Liver (tissue), 9 donors: ENCODE measurements around the gene PMP22. TPM values are rescaled to one million over a fixed set of nuclear protein-coding genes. Genes with fewer than 3 reads are reported as not detected.

Experiments used
- DNase-seq: peaks from one replicate; pipeline ENCODE4 v3.0.0-alpha.2; 2017; ENCODE audit warnings: low spot score
- H3K27ac ChIP-seq, 2 donors: one replicate each; pipeline ENCODE4 v1.7.0; 2013; ENCODE audit warnings: inconsistent platforms in 2 of 2, low read length in 2 of 2, control low read depth in 1 of 2, low read depth in 1 of 2, mild to moderate bottlenecking in 1 of 2
- H3K27me3 ChIP-seq, 4 donors: one replicate each; pipeline versions ENCODE4 v1.6.1 to v1.7.0; 2013; ENCODE audit warnings: low read length in 3 of 4, inconsistent platforms in 1 of 4, mild to moderate bottlenecking in 1 of 4, moderate library complexity in 1 of 4; ENCODE audit not compliant: control insufficient read depth in 4 of 4, insufficient read depth in 4 of 4
- H3K36me3 ChIP-seq, 4 donors: one replicate each; pipeline versions ENCODE4 v1.6.1 to v1.7.0; 2013; ENCODE audit warnings: low read length in 3 of 4, mild to moderate bottlenecking in 3 of 4, low read depth in 1 of 4, moderate library complexity in 1 of 4; ENCODE audit not compliant: control insufficient read depth in 4 of 4, insufficient read depth in 3 of 4
- H3K4me1 ChIP-seq, 4 donors: one replicate each; pipeline versions ENCODE4 v1.6.1 to v1.7.0; 2013; ENCODE audit warnings: low read length in 3 of 4, mild to moderate bottlenecking in 3 of 4, moderate library complexity in 1 of 4; ENCODE audit not compliant: control insufficient read depth in 4 of 4, insufficient read depth in 4 of 4
- H3K4me3 ChIP-seq, 3 donors: one replicate each; pipeline versions ENCODE4 v1.6.1 to v1.7.0; 2013; ENCODE audit warnings: low read length in 3 of 3, control low read depth in 1 of 3, low read depth in 1 of 3, mild to moderate bottlenecking in 1 of 3
- H3K9ac ChIP-seq, 2 donors: one replicate each; pipeline ENCODE4 v1.7.0; 2013; ENCODE audit warnings: low read length in 2 of 2, mild to moderate bottlenecking in 2 of 2, moderate library complexity in 2 of 2, control low read depth in 1 of 2, low read depth in 1 of 2
- H3K9me3 ChIP-seq, 4 donors: one replicate each; pipeline versions ENCODE4 v1.6.1 to v1.7.0; 2013; ENCODE audit warnings: low read length in 3 of 4; ENCODE audit not compliant: control insufficient read depth in 4 of 4
- EGR1 ChIP-seq, 2 donors: IDR thresholded peaks; 2 replicates each; pipeline ENCODE4 v1.6.1; 2016 to 2018; ENCODE audit warnings: antibody characterized with exemption in 2 of 2, low read depth in 2 of 2
- FOXA1 ChIP-seq: IDR thresholded peaks from 2 replicates; pipeline ENCODE4 v1.6.1; 2016; ENCODE audit warnings: antibody characterized with exemption
- FOXA2 ChIP-seq: IDR thresholded peaks from 2 replicates; pipeline ENCODE4 v1.6.1; 2016; ENCODE audit warnings: antibody characterized with exemption
- GABPA ChIP-seq, 2 donors: IDR thresholded peaks in 1 of 2; conservative IDR thresholded peaks in 1 of 2; 2 replicates each; pipeline ENCODE4 v1.6.1; 2016; ENCODE audit warnings: antibody characterized with exemption in 2 of 2, mild to moderate bottlenecking in 1 of 2, moderate library complexity in 1 of 2
- HNF4A ChIP-seq, 2 donors: conservative IDR thresholded peaks; 2 replicates each; pipeline ENCODE4 v1.6.1; 2016; ENCODE audit warnings: antibody characterized with exemption in 2 of 2, mild to moderate bottlenecking in 2 of 2
- HNF4G ChIP-seq: IDR thresholded peaks from 2 replicates; pipeline ENCODE4 v1.6.1; 2016; ENCODE audit warnings: antibody characterized with exemption
- JUND ChIP-seq, 2 donors: IDR thresholded peaks; 2 replicates each; pipeline ENCODE4 v1.6.1; 2016; ENCODE audit warnings: antibody characterized with exemption in 2 of 2
- NR2F2 ChIP-seq: IDR thresholded peaks from 2 replicates; pipeline ENCODE4 v1.6.1; 2016; ENCODE audit warnings: antibody characterized with exemption
- RAD21 ChIP-seq, 2 donors: IDR thresholded peaks; 2 replicates each; pipeline ENCODE4 v1.6.1; 2016; ENCODE audit warnings: antibody characterized with exemption in 2 of 2, mild to moderate bottlenecking in 2 of 2
- RXRA ChIP-seq, 2 donors: IDR thresholded peaks; 2 replicates each; pipeline ENCODE4 v1.6.1; 2017 to 2018; ENCODE audit warnings: antibody characterized with exemption in 2 of 2, mild to moderate bottlenecking in 1 of 2
- SP1 ChIP-seq: IDR thresholded peaks from 2 replicates; pipeline ENCODE4 v1.6.1; 2018; ENCODE audit warnings: antibody characterized with exemption, mild to moderate bottlenecking
- TAF1 ChIP-seq: conservative IDR thresholded peaks from 2 replicates; pipeline ENCODE4 v1.6.1; 2016; ENCODE audit warnings: antibody characterized with exemption, mild to moderate bottlenecking
- YY1 ChIP-seq: IDR thresholded peaks from 2 replicates; pipeline ENCODE4 v1.6.1; 2016; ENCODE audit warnings: antibody characterized with exemption, mild to moderate bottlenecking
- WGBS: extraction: QIAGEN DNeasy Blood & Tissue Kit; methylation state at CpG from one replicate; pipeline ENCODE4 v1.1.7; 2013; 5-methylcytosine and 5-hydroxymethylcytosine counted together
- polyA plus RNA-seq, 2 donors: library from polyadenylated mRNA; stranded (reverse) in 1 of 2; unstranded in 1 of 2; fragments of 200-250 nt in 1 of 2; fragments of >200 nt in 1 of 2; fragmentation: Nextera tagmentation in 1 of 2; extraction: Ambion mirVana in 1 of 2; gene quantifications; one replicate each; pipeline versions ENCODE4 v1.2.1 to v1.2.3, GENCODE V29; 2013 to 2015
- total RNA-seq, 2 donors: library from RNA; depleted of rRNA; stranded (reverse); fragments of >200 nt; gene quantifications; one replicate each; pipeline ENCODE4 v1.2.3, GENCODE V29; 2014
- TF ChIP-seq, protein P1 (sequence below): IDR thresholded peaks from 2 replicates; pipeline ENCODE4 v1.6.1; 2016; ENCODE audit warnings: antibody characterized with exemption
- TF ChIP-seq, protein P2 (sequence below): IDR thresholded peaks from 2 replicates; pipeline ENCODE4 v1.6.1; 2016; ENCODE audit warnings: antibody characterized with exemption
- TF ChIP-seq, protein P3 (sequence below): fragments of 150-350 bp; IDR thresholded peaks from 2 replicates; pipeline ENCODE4 v1.5.1; 2017; ENCODE audit warnings: improper control_type of control experiment, low read depth, low read length; ENCODE audit not compliant: missing input control
- TF ChIP-seq, protein P4 (sequence below): IDR thresholded peaks from 2 replicates; pipeline ENCODE4 v1.6.1; 2016; ENCODE audit warnings: antibody characterized with exemption
- donor health status: healthy.
- donor health status: healthy.
- donor health status: healthy.
- donor health status: healthy.
- donor health status: healthy.

PMP22 gene
- total and polyA plus RNA-seq, 4 donors = 3.2 to 9.1 (median 5.7) TPM

DNA sequence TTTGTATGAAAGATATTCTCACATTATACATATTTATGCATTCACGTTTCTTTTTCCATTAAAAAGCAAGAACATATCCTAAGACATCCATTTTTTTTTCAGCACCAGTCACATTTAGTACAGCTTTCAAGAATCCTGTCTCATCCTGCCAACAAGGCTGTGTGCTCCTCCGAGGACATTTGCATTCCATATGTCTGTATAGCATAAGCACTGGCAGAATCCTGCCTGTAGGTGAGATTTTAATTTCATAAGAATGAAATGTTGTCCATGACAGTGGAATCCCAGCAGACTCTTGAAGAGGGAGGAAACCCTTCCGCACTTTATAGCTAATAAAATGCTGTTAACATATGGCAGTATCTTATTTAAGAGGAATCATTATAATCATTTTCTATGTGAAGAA lies 2.9 kb upstream of the PMP22 start:
- H3K36me3 ChIP-seq = no peaks in the 10 kb centered on the region
- no peak overlapping the region for H3K4me3 ChIP-seq
- peaks cover 0 to 6% (median 2%) of the 10 kb centered on the region in 4 donors for H3K27me3 ChIP-seq
- 77% methylated on average over 3 of the region's 3 CpGs for WGBS
- no peak overlapping the region for H3K27ac ChIP-seq
- TF ChIP-seq, protein P1, sequence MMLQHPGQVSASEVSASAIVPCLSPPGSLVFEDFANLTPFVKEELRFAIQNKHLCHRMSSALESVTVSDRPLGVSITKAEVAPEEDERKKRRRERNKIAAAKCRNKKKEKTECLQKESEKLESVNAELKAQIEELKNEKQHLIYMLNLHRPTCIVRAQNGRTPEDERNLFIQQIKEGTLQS = no peak
- no peaks in the 10 kb centered on the region for H3K9me3 ChIP-seq
- H3K9ac ChIP-seq = no peak overlapping the region
- no peak for DNase-seq
- peaks cover 0 to 3% (median 0%) of the 10 kb centered on the region in 4 donors for H3K4me1 ChIP-seq

DNA sequence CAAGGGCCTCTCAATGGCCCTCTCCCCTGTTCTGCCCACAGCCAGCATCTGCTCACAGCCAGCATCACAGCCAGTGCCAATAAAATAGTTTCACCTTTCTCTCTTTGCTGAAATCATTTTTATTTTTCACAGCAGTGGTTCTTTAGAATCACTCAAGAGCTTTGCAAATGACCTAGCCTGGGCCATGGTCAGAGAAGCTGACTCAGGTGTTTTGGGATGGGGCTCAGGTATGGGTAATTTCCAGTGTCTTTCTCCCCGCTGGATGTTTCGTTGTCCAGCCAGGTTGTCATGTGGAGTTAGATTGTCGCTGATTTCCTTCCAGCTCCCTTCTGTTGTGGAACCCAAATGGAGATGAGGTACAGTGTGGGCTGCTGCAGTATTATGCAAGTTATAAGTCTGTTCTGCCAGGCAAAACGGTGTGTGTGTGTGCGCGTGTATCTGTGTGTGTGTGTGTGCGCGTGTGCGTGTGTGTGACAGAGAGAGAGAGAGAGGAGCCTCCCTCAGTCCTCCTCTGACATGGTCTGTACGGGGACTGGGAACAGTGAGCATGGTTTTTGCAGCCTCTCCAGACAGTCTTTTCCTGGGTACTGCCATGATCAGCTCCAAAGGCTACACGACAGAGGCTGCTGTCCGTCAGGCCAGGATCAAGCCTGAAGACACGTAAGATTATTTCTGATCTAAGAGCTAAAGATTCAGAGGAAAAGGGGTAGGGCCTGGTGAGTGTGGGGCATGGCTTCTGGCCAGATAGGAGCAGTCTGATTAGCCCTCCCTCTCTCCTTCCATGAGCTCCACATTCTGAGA lies 1.4 kb upstream of the PMP22 start:
- DNase-seq = no peak
- WGBS = 87% methylated on average over 13 of the region's 13 CpGs
- Histone ChIP-seq H3K4me1 (peaks cover 0 to 13% (median 0%) of the 10 kb centered on the region in 4 donors), H3K9me3 (no peaks in the 10 kb centered on the region), H3K27ac (no peak overlapping the region), H3K4me3 (no peak overlapping the region), H3K9ac (no peak overlapping the region), H3K27me3 (peaks cover 0 to 10% (median 4%) of the 10 kb centered on the region in 4 donors), H3K36me3 (no peaks in the 10 kb centered on the region)
- TF ChIP-seq EGR1 (IDR thresholded peaks at IDR 0.05; ENCODE audit: low read depth in 2 of 2) (no peak), GABPA (IDR thresholded peaks at IDR 0.05 in 1 of 2, conservative IDR thresholded peaks at IDR 0.05 in 1 of 2) (no peak), FOXA2 (no peak), HNF4A (conservative IDR thresholded peaks at IDR 0.05) (no peak), YY1 (no peak), NR2F2 (no peak)
- TF ChIP-seq, protein P1 = no peak
- TF ChIP-seq, protein P2, sequence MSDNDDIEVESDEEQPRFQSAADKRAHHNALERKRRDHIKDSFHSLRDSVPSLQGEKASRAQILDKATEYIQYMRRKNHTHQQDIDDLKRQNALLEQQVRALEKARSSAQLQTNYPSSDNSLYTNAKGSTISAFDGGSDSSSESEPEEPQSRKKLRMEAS = no peak
- TF ChIP-seq, protein P3, sequence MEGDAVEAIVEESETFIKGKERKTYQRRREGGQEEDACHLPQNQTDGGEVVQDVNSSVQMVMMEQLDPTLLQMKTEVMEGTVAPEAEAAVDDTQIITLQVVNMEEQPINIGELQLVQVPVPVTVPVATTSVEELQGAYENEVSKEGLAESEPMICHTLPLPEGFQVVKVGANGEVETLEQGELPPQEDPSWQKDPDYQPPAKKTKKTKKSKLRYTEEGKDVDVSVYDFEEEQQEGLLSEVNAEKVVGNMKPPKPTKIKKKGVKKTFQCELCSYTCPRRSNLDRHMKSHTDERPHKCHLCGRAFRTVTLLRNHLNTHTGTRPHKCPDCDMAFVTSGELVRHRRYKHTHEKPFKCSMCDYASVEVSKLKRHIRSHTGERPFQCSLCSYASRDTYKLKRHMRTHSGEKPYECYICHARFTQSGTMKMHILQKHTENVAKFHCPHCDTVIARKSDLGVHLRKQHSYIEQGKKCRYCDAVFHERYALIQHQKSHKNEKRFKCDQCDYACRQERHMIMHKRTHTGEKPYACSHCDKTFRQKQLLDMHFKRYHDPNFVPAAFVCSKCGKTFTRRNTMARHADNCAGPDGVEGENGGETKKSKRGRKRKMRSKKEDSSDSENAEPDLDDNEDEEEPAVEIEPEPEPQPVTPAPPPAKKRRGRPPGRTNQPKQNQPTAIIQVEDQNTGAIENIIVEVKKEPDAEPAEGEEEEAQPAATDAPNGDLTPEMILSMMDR = no peak

DNA sequence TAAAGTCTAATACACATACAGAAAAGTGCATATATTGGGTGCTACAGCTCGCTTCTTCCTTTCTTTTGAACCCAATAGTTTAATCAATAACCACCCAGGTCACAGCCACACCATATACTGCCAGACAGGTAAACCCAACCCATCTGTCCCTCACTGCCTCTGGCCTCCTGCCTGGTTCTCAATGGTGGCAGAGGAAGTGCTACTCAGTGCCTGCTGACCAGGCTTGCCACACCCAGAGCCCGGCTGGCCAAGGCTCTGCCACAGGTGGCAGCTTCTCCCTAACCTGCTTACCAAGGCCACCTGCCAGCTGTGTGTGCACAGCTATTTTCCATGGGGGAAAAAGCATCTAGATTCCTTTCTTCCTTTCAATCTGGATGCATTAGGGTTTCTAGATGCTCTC lies 584 bp downstream of the PMP22 start:
- no peak overlapping the region for H3K4me3 ChIP-seq
- no peak overlapping the region for H3K9ac ChIP-seq
- 41% methylated on average over 2 of the region's 2 CpGs for WGBS
- no peaks in the 10 kb centered on the region for H3K9me3 ChIP-seq
- DNase-seq = no peak
- H3K27me3 ChIP-seq = peaks cover 0 to 8% (median 4%) of the 10 kb centered on the region in 4 donors
- no peak overlapping the region for H3K27ac ChIP-seq
- H3K4me1 ChIP-seq = peaks cover 0 to 26% (median 11%) of the 10 kb centered on the region in 4 donors
- H3K36me3 ChIP-seq = no peaks in the 10 kb centered on the region
- no peak for TF ChIP-seq GABPA (IDR thresholded peaks at IDR 0.05 in 1 of 2, conservative IDR thresholded peaks at IDR 0.05 in 1 of 2)
- TF ChIP-seq FOXA2 = no peak
- TF ChIP-seq NR2F2 = no peak
- no peak for TF ChIP-seq HNF4G
- no peak for TF ChIP-seq YY1
- no peak for TF ChIP-seq JUND (IDR thresholded peaks at IDR 0.05)
- TF ChIP-seq RAD21 (IDR thresholded peaks at IDR 0.05) = no peak
- no peak for TF ChIP-seq TAF1
- TF ChIP-seq, protein P4, sequence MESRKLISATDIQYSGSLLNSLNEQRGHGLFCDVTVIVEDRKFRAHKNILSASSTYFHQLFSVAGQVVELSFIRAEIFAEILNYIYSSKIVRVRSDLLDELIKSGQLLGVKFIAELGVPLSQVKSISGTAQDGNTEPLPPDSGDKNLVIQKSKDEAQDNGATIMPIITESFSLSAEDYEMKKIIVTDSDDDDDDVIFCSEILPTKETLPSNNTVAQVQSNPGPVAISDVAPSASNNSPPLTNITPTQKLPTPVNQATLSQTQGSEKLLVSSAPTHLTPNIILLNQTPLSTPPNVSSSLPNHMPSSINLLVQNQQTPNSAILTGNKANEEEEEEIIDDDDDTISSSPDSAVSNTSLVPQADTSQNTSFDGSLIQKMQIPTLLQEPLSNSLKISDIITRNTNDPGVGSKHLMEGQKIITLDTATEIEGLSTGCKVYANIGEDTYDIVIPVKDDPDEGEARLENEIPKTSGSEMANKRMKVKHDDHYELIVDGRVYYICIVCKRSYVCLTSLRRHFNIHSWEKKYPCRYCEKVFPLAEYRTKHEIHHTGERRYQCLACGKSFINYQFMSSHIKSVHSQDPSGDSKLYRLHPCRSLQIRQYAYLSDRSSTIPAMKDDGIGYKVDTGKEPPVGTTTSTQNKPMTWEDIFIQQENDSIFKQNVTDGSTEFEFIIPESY = no peak
- no peak for TF ChIP-seq RXRA (IDR thresholded peaks at IDR 0.05)
- no peak for TF ChIP-seq FOXA1
- TF ChIP-seq, protein P1 = no peak
- no peak for TF ChIP-seq SP1
- TF ChIP-seq, protein P2 = no peak
- no peak for TF ChIP-seq EGR1 (IDR thresholded peaks at IDR 0.05; ENCODE audit: low read depth in 2 of 2)
- no peak for TF ChIP-seq HNF4A (conservative IDR thresholded peaks at IDR 0.05)
